MCF 10A (cell line): ENCODE data around the gene CDK19. TPM values are rescaled to one million over a fixed set of nuclear protein-coding genes. Genes with fewer than 3 reads are reported as not detected.
"Not testable (repeated sequence)": the region's sequence is repeated elsewhere in the genome, so short reads cannot be mapped to it uniquely, and the experiment has no call there.

Experiments used
- BruUV-seq: library from RNA; stranded (reverse); fragments of 400-500 nt; replicated peaks from 2 replicates; lab custom pipeline; 2021; lab: Mats Ljungman, UMichigan
- CTCF ChIA-PET: fragments of 300-600 bp; sonication (Branson Sonifier 250); formaldehyde crosslinking; extraction: SDS; loops from one replicate; lab custom pipeline; 2021; ENCODE audit warnings: antibody characterized with exemption, inconsistent platforms; lab: Yijun Ruan, JAX
- POLR2A ChIA-PET: fragments of 300-600, 350-650 bp; sonication (Branson Sonifier 250); formaldehyde crosslinking; extraction: SDS; loops from one replicate; lab custom pipeline; 2020; ENCODE audit warnings: antibody characterized with exemption, inconsistent platforms; lab: Yijun Ruan, JAX
- DNase-seq: peaks from one replicate; pipeline ENCODE4 v3.0.0-alpha.2; 2018; ENCODE audit not compliant: unreplicated experiment
- H3K27ac Mint-ChIP-seq: one replicate; pipeline ENCODE4 v1.8.0; 2022; ENCODE audit warnings: mild to moderate bottlenecking, low read depth, mixed read lengths; ENCODE audit not compliant: unreplicated experiment
- H3K27me3 Mint-ChIP-seq: one replicate; pipeline ENCODE4 v1.8.0; 2022; ENCODE audit warnings: mixed read lengths; ENCODE audit not compliant: insufficient read depth, unreplicated experiment
- H3K36me3 Mint-ChIP-seq: one replicate; pipeline ENCODE4 v1.8.0; 2022; ENCODE audit warnings: mild to moderate bottlenecking, moderate library complexity, mixed read lengths; ENCODE audit not compliant: insufficient read depth, unreplicated experiment
- H3K4me1 Mint-ChIP-seq: one replicate; pipeline ENCODE4 v1.8.0; 2022; ENCODE audit warnings: mixed read lengths; ENCODE audit not compliant: insufficient read depth, unreplicated experiment
- H3K4me3 Mint-ChIP-seq: one replicate; pipeline ENCODE4 v1.8.0; 2022; ENCODE audit warnings: mild to moderate bottlenecking, moderate library complexity, mixed read lengths; ENCODE audit not compliant: unreplicated experiment
- H3K9me3 Mint-ChIP-seq: one replicate; pipeline ENCODE4 v1.8.0; 2022; ENCODE audit warnings: mixed read lengths; ENCODE audit not compliant: unreplicated experiment
- intact Hi-C: fragments of 100-400 bp; cut with micrococcal nuclease; formaldehyde crosslinking; loops from 2 replicates; pipeline ENCODE4 v1.14.1; 2022
- total RNA-seq: library from RNA; stranded (reverse); gene quantifications from 2 replicates; pipeline ENCODE4 v1.2.3, GENCODE V29; 2022
- TF ChIP-seq, protein P1 (sequence below): fragments of 200-600 bp; IDR thresholded peaks from one replicate; pipeline ENCODE4 v1.8.0; 2022; ENCODE audit warnings: antibody characterized with exemption, mild to moderate bottlenecking; ENCODE audit not compliant: unreplicated experiment

Gene CDK19
- total RNA-seq, 1 experiment from 2014 or later, result 10.2 TPM

DNA sequence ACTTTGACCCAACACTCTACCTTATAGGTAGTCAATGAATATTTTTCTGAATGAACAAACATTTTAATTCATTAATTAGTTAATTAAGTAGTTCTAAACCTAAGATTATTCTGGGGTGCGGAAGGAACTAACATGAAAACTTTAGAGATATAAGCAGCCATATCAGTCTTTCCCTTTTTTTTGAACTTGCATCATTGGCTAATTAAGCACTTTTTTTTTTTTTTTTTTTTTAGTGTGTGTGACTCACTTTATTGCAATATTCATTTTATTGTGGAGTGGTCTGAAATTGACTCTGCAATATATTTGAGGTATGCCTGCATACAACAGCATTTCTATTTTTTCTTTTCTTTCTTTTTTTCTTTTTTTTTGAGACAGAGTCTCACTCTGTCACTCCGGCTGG is 37.5 kb upstream of the CDK19 start:
- intact Hi-C loops, result no loop called here
- Mint-ChIP-seq H3K4me1 (peaks cover 11% of the 10 kb centered on the region), H3K9me3 (no peaks in the 10 kb centered on the region), H3K36me3 (no peaks in the 10 kb centered on the region), H3K4me3 (no peak overlapping the region), H3K27me3 (no peaks in the 10 kb centered on the region), H3K27ac (no peak overlapping the region)
- TF ChIP-seq, protein P1, sequence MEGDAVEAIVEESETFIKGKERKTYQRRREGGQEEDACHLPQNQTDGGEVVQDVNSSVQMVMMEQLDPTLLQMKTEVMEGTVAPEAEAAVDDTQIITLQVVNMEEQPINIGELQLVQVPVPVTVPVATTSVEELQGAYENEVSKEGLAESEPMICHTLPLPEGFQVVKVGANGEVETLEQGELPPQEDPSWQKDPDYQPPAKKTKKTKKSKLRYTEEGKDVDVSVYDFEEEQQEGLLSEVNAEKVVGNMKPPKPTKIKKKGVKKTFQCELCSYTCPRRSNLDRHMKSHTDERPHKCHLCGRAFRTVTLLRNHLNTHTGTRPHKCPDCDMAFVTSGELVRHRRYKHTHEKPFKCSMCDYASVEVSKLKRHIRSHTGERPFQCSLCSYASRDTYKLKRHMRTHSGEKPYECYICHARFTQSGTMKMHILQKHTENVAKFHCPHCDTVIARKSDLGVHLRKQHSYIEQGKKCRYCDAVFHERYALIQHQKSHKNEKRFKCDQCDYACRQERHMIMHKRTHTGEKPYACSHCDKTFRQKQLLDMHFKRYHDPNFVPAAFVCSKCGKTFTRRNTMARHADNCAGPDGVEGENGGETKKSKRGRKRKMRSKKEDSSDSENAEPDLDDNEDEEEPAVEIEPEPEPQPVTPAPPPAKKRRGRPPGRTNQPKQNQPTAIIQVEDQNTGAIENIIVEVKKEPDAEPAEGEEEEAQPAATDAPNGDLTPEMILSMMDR, result no peak
- CTCF ChIA-PET, result interaction anchor here (1.3 kb wide), 1 partner anchor 96 kb away, joined by 3 read pairs; no protein-coding TSS in a partner anchor
- POLR2A ChIA-PET, result interaction anchor here (0.6 to 4.8 kb wide), 4 partner anchors 22 to 122 kb away, joined by 4 to 45 read pairs (median 10); partner anchors contain the start of genes AMD1 and CDK19
- BruUV-seq, result no TSS peak
- no peak for DNase-seq

DNA sequence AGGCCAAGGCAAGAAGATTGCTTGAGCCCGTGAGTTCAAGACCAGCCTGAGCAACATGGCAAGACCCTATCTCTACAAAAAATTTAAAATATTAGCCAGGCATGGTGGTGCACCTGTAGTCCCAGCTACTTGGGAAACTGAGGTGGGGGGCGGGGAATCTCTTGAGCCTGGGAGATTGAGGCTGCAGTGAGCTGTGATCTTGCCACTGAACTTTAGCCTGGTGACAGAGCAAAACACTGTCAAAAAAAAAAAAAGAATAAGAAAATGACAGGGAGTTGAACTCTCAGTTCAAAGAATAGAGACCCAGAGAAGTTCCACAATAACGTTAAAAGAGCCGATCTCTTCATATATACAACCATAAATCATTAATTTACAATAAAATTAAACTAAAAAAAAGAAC is 34.5 kb upstream of the CDK19 start:
- no peak overlapping the region for H3K4me3 Mint-ChIP-seq
- POLR2A ChIA-PET, result interaction anchor here (2.3 to 4.8 kb wide), 2 partner anchors 25 to 35 kb away, joined by 6 to 45 read pairs; partner anchors contain the start of genes AMD1 and CDK19
- no peak for DNase-seq
- H3K9me3 Mint-ChIP-seq, result no peaks in the 10 kb centered on the region
- BruUV-seq, result no TSS peak
- TF ChIP-seq, protein P1, result no peak
- intact Hi-C loops, result no loop called here
- H3K27ac Mint-ChIP-seq, result no peak overlapping the region
- no peaks in the 10 kb centered on the region for H3K36me3 Mint-ChIP-seq
- peaks cover 11% of the 10 kb centered on the region for H3K4me1 Mint-ChIP-seq
- CTCF ChIA-PET, result interaction anchor here (0.6 to 0.8 kb wide), 2 partner anchors 9 to 1069 kb away, joined by 3 to 4 read pairs; no protein-coding TSS in a partner anchor
- no peaks in the 10 kb centered on the region for H3K27me3 Mint-ChIP-seq

DNA sequence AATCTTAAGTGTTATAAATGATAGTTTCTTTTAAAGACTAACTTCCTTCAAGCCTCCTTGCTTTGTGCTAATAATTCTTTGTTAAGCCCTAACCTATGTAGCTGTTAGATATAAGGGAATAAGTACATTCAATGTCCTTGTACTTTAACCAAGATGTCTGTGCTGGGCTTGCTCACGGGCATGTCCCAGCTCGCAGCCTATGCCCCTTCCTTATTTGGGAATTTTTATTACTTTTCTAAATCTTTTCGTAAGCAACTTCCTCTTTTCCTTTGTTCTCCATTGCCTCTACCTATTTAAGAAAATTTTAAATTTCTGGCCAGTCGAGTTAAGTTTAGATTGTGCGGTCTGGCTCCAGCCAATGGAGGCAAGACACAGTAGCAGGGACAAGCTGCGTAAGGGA is 26.0 kb upstream of the CDK19 start:
- TF ChIP-seq, protein P1, result no peak
- DNase-seq, result no peak
- no TSS peak for BruUV-seq

DNA sequence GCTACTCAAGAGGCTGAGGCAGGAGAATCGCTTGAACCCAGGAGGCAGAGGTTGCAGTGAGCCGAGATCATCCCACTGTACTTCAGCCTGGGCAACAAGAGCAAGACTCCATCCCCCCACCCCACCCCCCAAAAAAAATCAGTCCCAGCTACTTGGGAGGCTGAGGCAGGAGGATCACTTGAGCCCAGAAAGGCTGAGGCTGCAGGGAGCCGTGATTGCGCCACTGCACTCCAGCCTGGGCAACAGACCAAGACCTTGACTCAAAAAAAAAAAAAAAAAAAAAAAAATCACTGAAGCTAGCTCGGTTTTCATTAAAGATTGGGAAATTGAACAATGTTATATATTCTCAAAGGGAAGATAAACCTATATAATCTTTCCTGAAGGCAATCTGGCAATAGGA is 20.5 kb upstream of the CDK19 start:
- H3K4me1 Mint-ChIP-seq, H3K9me3 Mint-ChIP-seq, H3K27ac Mint-ChIP-seq, intact Hi-C loops, H3K27me3 Mint-ChIP-seq, H3K36me3 Mint-ChIP-seq, H3K4me3 Mint-ChIP-seq, BruUV-seq: not testable (repeated sequence)
- CTCF ChIA-PET, result interaction anchor here (0.7 kb wide), 1 partner anchor 16 kb away, joined by 5 read pairs; no protein-coding TSS in a partner anchor
- DNase-seq, result peak; percentile 22
- POLR2A ChIA-PET, result interaction anchor here (0.9 kb wide), 1 partner anchor 18 kb away, joined by 3 read pairs; no protein-coding TSS in a partner anchor

More for the DNA sequence above, 26.0 kb upstream of the CDK19 start:
- H3K4me1 Mint-ChIP-seq, result no peaks in the 10 kb centered on the region
- intact Hi-C loops, result no loop called here
- no peak overlapping the region for H3K27ac Mint-ChIP-seq
- no peaks in the 10 kb centered on the region for H3K36me3 Mint-ChIP-seq
- POLR2A ChIA-PET, result interaction anchor here (0.8 to 1.4 kb wide), 2 partner anchors 12 to 33 kb away, joined by 4 to 7 read pairs; partner anchors contain the start of gene AMD1
- H3K27me3 Mint-ChIP-seq, result no peaks in the 10 kb centered on the region
- no peak overlapping the region for H3K4me3 Mint-ChIP-seq
- no peaks in the 10 kb centered on the region for H3K9me3 Mint-ChIP-seq
- CTCF ChIA-PET, result interaction anchor here (1.0 kb wide), 1 partner anchor 9 kb away, joined by 3 read pairs; no protein-coding TSS in a partner anchor
